Measurements from ENCODE around the gene FBLN2. TPM values are rescaled to one million over a fixed set of nuclear protein-coding genes. Genes with fewer than 3 reads are reported as not detected.
"Not testable (repeated sequence)": the region's sequence is repeated elsewhere in the genome, so short reads cannot be mapped to it uniquely, and the experiment has no call there.

The FBLN2 gene
- total RNA-seq (10 to 100 TPM; 34.0 to 43.4 TPM), polyA plus RNA-seq (1 to 10 TPM; 4.3 to 8.2 TPM)
- long read RNA-seq, donor 1, full-length matches to known transcripts, result 4 of 12 reads
- long read RNA-seq, donor 1, partial matches to known transcripts, result 8 of 12 reads
- long read RNA-seq, donor 1, other reads (novel, unspliced or antisense), result 0 of 12 reads
- long read RNA-seq, donor 2, full-length matches to known transcripts, result 1 of 1 reads
- long read RNA-seq, donor 2, partial matches to known transcripts, result 0 of 1 reads
- long read RNA-seq, donor 2, other reads (novel, unspliced or antisense), result 0 of 1 reads
- long read RNA-seq, donor 3, result 0 reads
- long read RNA-seq, donor 4, result 0 reads
- long read RNA-seq, donor 5, full-length matches to known transcripts, result 1 of 1 reads
- long read RNA-seq, donor 5, partial matches to known transcripts, result 0 of 1 reads
- long read RNA-seq, donor 5, other reads (novel, unspliced or antisense), result 0 of 1 reads

GRCh38 chr3:13548696-13549622 is at the start of gene FBLN2:
Gene FBLN2, plus strand, starts transcription at chr3:13549125. Its CDS starts 21,231 bp downstream, at chr3:13570356.
- Histone ChIP-seq H3K27ac (ENCODE audit: low read depth in 1 of 2, low read length in 1 of 2) (no peak within 1 kb of the TSS), H3K9me3 (ENCODE audit: control insufficient read depth in 4 of 4, insufficient read depth in 3 of 4, low read length in 3 of 4) (no peaks in the 10 kb centered on the region), H3K9ac (ENCODE audit: insufficient read depth in 1 of 2, low read length in 2 of 2) (no peak within 1 kb of the TSS), H3K27me3 (ENCODE audit: control insufficient read depth in 3 of 3, insufficient read depth in 3 of 3, low read length in 2 of 3) (peaks cover 0 to 3% (median 0%) of the 10 kb centered on the region in 3 donors), H3K36me3 (ENCODE audit: control insufficient read depth in 4 of 4, insufficient read depth in 4 of 4, low read length in 4 of 4) (no peaks in the 10 kb centered on the region), H3K4me3 (no peak within 1 kb of the TSS), H3K4me1 (ENCODE audit: control insufficient read depth in 5 of 5, insufficient read depth in 5 of 5, low read length in 5 of 5) (peaks cover 0 to 53% (median 9%) of the 10 kb centered on the region in 5 donors)
- TF ChIP-seq, protein P1, sequence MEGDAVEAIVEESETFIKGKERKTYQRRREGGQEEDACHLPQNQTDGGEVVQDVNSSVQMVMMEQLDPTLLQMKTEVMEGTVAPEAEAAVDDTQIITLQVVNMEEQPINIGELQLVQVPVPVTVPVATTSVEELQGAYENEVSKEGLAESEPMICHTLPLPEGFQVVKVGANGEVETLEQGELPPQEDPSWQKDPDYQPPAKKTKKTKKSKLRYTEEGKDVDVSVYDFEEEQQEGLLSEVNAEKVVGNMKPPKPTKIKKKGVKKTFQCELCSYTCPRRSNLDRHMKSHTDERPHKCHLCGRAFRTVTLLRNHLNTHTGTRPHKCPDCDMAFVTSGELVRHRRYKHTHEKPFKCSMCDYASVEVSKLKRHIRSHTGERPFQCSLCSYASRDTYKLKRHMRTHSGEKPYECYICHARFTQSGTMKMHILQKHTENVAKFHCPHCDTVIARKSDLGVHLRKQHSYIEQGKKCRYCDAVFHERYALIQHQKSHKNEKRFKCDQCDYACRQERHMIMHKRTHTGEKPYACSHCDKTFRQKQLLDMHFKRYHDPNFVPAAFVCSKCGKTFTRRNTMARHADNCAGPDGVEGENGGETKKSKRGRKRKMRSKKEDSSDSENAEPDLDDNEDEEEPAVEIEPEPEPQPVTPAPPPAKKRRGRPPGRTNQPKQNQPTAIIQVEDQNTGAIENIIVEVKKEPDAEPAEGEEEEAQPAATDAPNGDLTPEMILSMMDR (IDR thresholded peaks at IDR 0.05; ENCODE audit: control extremely low read depth, extremely low read depth), result no peak
- ATAC-seq (ENCODE audit: insufficient read depth, low FRiP score) (peak; percentile 65), DNase-seq (peak; percentile 67 to 83 (median 74))
- WGBS, 2 donors, result 5 to 8% methylated on average over 51 to 107 of the region's 107 CpGs

DNA sequence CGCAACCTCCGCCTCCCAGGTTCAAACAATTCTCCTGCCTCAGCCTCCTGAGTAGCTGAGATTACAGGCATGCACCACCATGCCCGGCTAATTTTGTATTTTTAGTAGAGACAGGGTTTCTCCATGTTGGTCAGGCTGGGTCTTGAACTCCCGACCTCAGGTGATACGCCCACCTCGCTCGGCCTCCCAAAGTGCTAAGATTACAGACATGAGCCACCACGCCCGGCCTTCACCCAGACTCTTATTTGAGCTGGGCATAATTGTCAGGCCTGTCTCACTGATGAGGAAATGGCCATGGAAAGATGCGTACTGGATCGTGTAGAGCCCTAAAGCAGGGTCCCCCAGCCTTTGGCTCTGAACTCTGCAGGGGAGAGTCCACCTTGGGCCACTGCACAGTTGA is 49.7 kb upstream of the FBLN2 start:
- not testable (repeated sequence) for DNase-seq

GRCh38 chr3:13500133-13500885 is 48.6 kb upstream of the FBLN2 start:
- H3K27ac ChIP-seq (ENCODE audit: low read depth in 1 of 2, low read length in 1 of 2), result no peak overlapping the region
- ATAC-seq (ENCODE audit: insufficient read depth, low FRiP score) (no peak), DNase-seq (no peak)
- no peaks in the 10 kb centered on the region for H3K27me3 ChIP-seq (ENCODE audit: control insufficient read depth in 3 of 3, insufficient read depth in 3 of 3, low read length in 2 of 3)
- H3K9me3 ChIP-seq (ENCODE audit: control insufficient read depth in 4 of 4, insufficient read depth in 3 of 4, low read length in 3 of 4), result no peaks in the 10 kb centered on the region
- 88 to 89% methylated on average over 15 of the region's 15 CpGs for WGBS, 2 donors
- no peak overlapping the region for H3K9ac ChIP-seq (ENCODE audit: insufficient read depth in 1 of 2, low read length in 2 of 2)
- H3K4me3 ChIP-seq, result no peak overlapping the region
- peaks cover 0 to 5% (median 2%) of the 10 kb centered on the region in 5 donors for H3K4me1 ChIP-seq (ENCODE audit: control insufficient read depth in 5 of 5, insufficient read depth in 5 of 5, low read length in 5 of 5)
- H3K36me3 ChIP-seq (ENCODE audit: control insufficient read depth in 4 of 4, insufficient read depth in 4 of 4, low read length in 4 of 4), result peaks cover 0 to 18% (median 3%) of the 10 kb centered on the region in 4 donors
- TF ChIP-seq, protein P1 (IDR thresholded peaks at IDR 0.05; ENCODE audit: control extremely low read depth, extremely low read depth), result no peak

More for the DNA sequence above, 49.7 kb upstream of the FBLN2 start:
- not testable (repeated sequence) for H3K4me1 ChIP-seq (ENCODE audit: control insufficient read depth in 5 of 5, insufficient read depth in 5 of 5, low read length in 5 of 5); H3K4me3 ChIP-seq; H3K9me3 ChIP-seq (ENCODE audit: control insufficient read depth in 4 of 4, insufficient read depth in 3 of 4, low read length in 3 of 4); H3K27me3 ChIP-seq (ENCODE audit: control insufficient read depth in 3 of 3, insufficient read depth in 3 of 3, low read length in 2 of 3); H3K27ac ChIP-seq (ENCODE audit: low read depth in 1 of 2, low read length in 1 of 2); H3K9ac ChIP-seq (ENCODE audit: insufficient read depth in 1 of 2, low read length in 2 of 2); ATAC-seq (ENCODE audit: insufficient read depth, low FRiP score)
- WGBS, 2 donors, result 96 to 99% methylated on average over 11 of the region's 11 CpGs
- H3K36me3 ChIP-seq (ENCODE audit: control insufficient read depth in 4 of 4, insufficient read depth in 4 of 4, low read length in 4 of 4), result peaks cover 0 to 10% (median 3%) of the 10 kb centered on the region in 4 donors

All from lung (tissue), 16 donors.